BE2C (cell line): ENCODE measurements around the gene GTSF1L.

ENCODE experiments used
- DNase-seq: peaks from one replicate; pipeline ENCODE4 v3.0.0-alpha.2; 2020
- H3K27me3 ChIP-seq: fragments of 250-450 bp; sonication (Bioruptor Pico); 2 replicates; pipeline ENCODE4 v1.5.1; 2020; ENCODE audit warnings: mild to moderate bottlenecking
- H3K36me3 ChIP-seq: fragments of 250-450 bp; sonication (Bioruptor Pico); 2 replicates; pipeline ENCODE4 v1.5.1; 2020; ENCODE audit warnings: mild to moderate bottlenecking
- H3K4me1 ChIP-seq: fragments of 250-450 bp; sonication (Bioruptor Pico); 2 replicates; pipeline ENCODE4 v1.5.1; 2020
- H3K4me3 ChIP-seq: 2 replicates; pipeline ENCODE4 v1.5.1; 2011; ENCODE audit warnings: low read depth, low read length
- H3K9me3 ChIP-seq: fragments of 250-450 bp; sonication (Bioruptor Pico); 2 replicates; pipeline ENCODE4 v1.5.1; 2020
- TF ChIP-seq, protein P1 (sequence below): IDR thresholded peaks from 2 replicates; pipeline ENCODE4 v1.5.1; 2012; ENCODE audit warnings: mild to moderate bottlenecking, low read depth, low read length

GTSF1L gene

GRCh38 chr20:43680981-43681380, 45.8 kb downstream of the GTSF1L start:
- Histone ChIP-seq H3K36me3 (peaks cover 22% of the 10 kb centered on the region), H3K9me3 (no peaks in the 10 kb centered on the region), H3K4me3 (no peak overlapping the region), H3K4me1 (no peaks in the 10 kb centered on the region), H3K27me3 (no peaks in the 10 kb centered on the region)
- TF ChIP-seq, protein P1, sequence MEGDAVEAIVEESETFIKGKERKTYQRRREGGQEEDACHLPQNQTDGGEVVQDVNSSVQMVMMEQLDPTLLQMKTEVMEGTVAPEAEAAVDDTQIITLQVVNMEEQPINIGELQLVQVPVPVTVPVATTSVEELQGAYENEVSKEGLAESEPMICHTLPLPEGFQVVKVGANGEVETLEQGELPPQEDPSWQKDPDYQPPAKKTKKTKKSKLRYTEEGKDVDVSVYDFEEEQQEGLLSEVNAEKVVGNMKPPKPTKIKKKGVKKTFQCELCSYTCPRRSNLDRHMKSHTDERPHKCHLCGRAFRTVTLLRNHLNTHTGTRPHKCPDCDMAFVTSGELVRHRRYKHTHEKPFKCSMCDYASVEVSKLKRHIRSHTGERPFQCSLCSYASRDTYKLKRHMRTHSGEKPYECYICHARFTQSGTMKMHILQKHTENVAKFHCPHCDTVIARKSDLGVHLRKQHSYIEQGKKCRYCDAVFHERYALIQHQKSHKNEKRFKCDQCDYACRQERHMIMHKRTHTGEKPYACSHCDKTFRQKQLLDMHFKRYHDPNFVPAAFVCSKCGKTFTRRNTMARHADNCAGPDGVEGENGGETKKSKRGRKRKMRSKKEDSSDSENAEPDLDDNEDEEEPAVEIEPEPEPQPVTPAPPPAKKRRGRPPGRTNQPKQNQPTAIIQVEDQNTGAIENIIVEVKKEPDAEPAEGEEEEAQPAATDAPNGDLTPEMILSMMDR, result no peak
- DNase-seq, result no peak

GRCh38 chr20:43676368-43676767, 50.4 kb downstream of the GTSF1L start:
- H3K4me1 ChIP-seq, result no peaks in the 10 kb centered on the region
- no peak overlapping the region for H3K4me3 ChIP-seq
- H3K9me3 ChIP-seq, result no peaks in the 10 kb centered on the region
- H3K27me3 ChIP-seq, result no peaks in the 10 kb centered on the region
- TF ChIP-seq, protein P1, result no peak
- no peak for DNase-seq
- H3K36me3 ChIP-seq, result peaks cover 15% of the 10 kb centered on the region
